NCI-H1436 treated with DMSO at 0.1 percent for 48 hours (cell line): ENCODE measurements around the gene PRAMEF5.
"Not testable (repeated sequence)": the region's sequence is repeated elsewhere in the genome, so short reads cannot be mapped to it uniquely, and the experiment has no call there.

Experiments used
- DNase-seq: peaks from one replicate; lab custom pipeline; 2025; lab: John Stamatoyannopoulos, UW

The PRAMEF5 gene

DNA sequence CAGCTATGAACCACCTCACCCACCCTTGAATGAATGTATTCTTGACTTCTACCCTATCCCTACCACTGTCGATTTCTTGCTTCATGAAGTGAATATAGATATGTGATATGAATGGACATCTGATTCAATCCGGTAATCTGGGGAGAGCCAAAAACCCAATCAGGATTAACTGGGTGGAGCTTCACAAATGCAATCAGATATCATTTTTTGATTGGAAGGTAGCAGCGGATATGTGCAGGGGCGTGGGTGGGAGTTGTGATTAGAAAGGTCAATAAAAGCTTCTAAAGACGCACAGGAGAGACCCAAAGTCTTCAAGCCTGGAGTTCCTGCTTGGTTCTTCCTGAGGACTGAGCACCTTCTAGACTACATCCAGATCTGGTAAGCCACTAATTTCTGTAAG lies at the start of gene PRAMEF5:
PRAMEF5 (plus strand) TSS at position 301 of the 400 bp plus-strand sequence. CDS start 5,071 bp downstream, outside the sequence.
- DNase-seq, result not testable (repeated sequence)

DNA sequence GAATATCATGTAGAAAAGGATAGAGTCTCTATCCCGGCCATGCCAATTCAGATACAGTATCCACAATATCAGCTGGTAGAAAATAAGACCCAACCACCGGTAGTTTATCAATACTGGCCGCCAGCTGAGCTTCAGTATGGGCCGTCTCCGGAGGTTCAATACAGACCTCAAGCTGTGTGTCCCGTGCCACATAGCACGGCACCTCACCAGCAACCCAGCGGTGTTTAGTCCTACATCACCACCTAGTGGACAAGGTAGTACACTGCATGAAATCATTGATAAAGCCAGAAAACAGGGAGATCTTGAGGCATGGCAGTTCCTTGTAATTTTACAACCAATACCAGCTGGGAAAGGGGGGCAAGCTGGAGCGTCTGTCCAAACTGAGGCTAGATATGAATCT lies 45.3 kb upstream of the PRAMEF5 start:
- DNase-seq, result not testable (repeated sequence)

DNA sequence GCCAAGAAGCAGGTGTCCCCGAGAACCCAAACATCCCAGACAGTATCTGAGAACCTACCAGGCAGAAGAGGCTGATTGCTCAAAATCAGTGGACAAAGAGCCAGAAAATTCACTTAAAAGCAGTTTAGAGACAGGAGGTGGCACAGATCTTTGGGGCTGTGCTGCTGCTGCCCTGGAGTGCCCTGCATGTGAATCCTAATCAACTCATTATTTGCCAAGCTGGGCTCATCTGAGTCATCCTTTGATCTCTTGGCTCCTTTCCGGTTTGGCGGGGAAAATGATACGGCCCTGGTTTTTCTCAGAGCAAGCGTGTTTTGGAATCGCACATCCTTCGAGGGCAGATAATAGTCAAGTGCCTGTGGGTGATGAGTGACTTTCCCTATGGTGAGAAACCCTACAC lies 37.4 kb upstream of the PRAMEF5 start:
- not testable (repeated sequence) for DNase-seq

DNA sequence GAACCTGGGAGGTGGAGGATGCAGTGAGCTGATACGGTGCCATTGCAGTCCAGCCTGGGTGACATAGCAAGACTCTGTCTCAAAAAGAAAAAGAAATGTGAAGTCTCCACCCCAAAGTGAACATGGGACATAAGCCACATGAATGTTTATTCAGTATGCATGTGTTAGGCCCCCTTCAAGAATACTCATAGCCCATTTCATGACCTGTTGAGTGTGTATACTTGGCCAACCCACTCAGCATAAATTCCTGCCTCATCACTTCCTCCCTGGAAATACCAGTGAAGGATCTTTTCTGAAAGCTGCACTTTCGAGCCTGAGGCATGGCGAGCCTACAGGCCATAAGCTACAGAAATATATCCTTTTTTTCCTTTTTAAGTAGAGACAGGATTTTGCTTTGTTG lies 34.8 kb upstream of the PRAMEF5 start:
- not testable (repeated sequence) for DNase-seq

DNA sequence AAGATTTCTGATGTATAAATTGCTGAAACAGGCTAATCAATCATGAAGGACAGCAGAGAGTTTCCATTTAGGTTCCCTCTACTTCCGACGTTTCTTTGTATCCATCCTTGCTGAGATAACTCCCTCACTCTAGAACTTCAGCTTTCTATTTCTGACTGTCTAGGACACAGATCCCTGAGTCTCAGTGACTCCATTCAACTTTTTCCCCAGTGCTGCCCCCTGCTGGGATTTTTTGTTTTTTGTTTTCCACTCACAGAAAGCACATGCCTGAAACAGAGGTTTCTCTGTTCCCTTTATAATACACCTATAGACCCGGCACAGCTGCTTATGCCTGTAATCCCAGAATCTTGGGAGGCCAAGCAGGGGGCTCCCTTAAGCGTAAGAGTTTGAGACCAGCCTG lies 31.2 kb upstream of the PRAMEF5 start:
- not testable (repeated sequence) for DNase-seq

DNA sequence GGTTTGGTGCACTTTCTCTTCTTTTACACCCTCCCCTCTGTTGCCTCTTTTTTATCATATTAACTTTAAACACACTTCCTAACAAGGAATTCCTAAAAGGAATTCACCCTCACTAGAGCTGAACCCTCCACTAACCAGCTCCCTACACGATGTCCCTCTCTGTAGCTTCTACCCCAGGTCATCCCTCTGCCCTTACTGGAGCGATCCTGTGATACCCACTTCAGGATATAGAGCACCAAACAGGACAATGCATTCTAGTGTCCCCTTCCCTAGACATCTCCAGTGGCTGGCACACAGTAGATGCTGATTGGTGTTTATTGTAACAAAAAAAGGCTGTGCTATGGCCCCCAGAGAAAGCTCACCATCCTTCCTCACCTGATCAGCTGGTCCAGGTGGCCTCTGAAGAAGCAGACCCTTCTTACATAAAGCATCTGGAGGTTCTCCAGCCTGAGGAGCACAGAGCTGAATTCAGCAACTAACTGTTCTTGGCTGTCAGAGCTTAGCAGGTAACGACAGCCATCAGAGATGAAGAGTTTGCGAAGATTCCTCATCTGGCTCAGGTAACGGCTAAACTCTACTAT lies 29.4 kb upstream of the PRAMEF5 start:
- no peak for DNase-seq

DNA sequence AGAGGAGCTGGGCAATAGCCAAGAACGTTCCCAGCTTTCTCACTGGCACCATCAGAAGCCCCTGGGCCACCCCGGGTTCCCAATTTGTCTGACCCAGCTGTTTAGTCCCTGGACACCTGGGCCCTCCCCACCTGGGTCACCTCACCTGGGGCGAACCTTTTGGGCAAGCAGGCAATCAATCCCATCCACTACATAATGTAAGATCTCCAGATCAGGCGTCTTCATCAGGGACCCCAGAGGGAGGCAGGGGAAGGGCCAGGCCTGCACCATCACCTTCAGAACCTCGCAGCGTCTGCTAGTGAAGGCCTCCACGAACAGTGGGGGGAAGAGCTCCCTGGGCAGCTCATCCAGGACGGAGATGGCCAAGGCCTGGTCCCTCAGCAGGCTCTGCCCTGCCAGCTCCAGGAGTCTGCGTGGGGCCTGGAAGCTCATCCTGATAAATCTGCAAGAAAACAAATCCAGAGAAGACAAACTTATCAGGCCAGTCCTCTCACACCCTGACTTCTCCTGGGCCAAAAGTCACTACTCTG lies 28.3 kb upstream of the PRAMEF5 start, which contains the start of gene PRAMEF18:
PRAMEF18 (minus strand) TSS at position 480 of the 530 bp plus-strand sequence; CDS start at position 432, 48 bp downstream.
- DNase-seq, result not testable (repeated sequence)

DNA sequence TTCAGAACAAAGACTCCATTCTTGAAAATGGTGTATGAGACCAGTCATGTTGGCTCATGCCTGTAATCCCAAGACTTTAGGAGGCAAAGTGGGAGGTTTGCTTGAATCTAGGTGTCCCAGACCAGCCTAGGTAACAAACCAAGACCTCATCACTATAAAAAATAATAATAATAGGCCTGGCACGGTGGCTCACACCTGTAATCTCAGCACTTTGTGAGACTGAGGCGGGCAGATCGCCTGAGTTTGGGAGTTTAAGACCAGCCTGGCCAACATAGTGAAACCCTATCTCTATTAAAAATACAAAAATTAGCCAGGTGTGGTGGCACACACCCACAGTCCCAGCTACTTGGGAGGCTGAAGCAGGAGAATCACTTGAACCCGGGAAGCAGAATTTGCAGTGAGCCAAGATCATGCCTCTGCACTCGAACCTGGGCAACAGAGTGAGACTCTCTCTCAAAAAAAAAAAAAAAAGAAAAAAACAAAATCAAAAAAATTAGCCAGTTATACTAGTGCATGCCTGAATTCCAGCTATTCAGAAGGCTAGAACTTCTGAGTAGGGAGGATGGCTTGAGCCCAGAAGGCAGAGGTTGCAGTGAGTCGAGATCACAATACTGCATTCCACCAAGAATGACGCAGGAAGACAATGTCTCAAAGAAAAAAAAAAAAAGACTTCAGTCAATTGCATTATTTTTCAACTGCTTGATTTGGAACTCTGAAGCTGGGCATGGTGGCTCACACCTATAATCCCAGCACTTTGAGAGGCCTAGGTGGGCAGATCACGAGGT lies 26.5 kb upstream of the PRAMEF5 start:
- not testable (repeated sequence) for DNase-seq

DNA sequence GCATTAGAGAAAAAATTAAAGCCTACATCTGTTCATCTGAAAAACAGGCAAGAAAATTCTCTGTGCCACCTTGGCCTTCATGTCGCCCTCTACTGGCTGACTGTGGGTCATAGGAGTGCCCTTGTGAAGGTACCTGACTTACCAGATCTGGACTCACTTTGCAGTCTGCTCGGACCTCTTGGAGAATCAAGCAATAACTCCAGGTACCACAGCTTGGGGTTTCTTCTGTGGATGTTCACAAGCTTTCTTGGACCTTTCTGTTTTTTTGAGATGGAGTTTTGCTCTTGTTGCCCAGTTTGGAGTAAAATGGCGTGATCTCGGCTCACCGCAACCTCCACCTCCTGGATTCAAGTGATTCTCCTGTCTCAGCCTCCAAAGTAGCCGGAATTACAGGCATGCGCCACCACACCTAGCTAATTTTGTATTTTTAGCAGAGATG lies 25.6 kb upstream of the PRAMEF5 start:
- DNase-seq, result no peak

DNA sequence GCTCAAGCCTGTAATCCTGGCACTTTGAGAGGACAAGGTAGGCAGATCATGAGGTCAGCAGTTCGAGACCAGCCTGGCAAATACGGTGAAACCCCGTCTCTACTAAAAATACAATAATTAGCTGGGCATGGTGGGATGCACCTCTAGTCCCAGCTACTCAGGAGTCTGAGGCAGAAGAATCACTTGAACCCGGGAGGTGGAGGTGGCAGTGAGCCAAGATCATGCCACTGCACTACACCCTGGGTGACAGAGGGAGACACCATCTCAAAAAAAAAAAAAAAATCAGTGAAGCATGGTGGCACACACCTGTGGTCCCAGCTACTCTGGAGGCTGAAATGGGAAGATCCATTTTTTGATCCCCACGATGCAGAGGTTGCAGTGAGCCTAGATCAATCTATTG lies 23.9 kb upstream of the PRAMEF5 start:
- not testable (repeated sequence) for DNase-seq

DNA sequence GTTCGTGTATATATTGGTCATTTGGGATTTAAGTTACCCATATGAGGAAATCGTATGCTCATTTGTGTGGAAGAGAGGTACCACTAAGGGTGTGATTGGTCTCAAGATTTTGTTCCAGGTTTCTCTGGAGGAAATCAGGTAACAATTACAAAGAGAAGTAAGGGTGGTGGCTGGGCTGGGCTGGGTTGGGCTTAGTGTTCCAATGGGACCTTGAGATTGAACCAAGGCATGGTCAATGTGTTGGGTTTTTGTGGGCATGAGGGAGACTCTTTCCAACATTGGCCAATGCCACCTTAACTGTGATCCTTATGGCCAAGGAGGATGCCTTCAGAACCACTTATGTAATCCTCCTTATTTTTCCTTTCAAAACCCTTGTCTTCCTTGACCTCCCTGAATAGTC lies 23.4 kb upstream of the PRAMEF5 start:
- not testable (repeated sequence) for DNase-seq

DNA sequence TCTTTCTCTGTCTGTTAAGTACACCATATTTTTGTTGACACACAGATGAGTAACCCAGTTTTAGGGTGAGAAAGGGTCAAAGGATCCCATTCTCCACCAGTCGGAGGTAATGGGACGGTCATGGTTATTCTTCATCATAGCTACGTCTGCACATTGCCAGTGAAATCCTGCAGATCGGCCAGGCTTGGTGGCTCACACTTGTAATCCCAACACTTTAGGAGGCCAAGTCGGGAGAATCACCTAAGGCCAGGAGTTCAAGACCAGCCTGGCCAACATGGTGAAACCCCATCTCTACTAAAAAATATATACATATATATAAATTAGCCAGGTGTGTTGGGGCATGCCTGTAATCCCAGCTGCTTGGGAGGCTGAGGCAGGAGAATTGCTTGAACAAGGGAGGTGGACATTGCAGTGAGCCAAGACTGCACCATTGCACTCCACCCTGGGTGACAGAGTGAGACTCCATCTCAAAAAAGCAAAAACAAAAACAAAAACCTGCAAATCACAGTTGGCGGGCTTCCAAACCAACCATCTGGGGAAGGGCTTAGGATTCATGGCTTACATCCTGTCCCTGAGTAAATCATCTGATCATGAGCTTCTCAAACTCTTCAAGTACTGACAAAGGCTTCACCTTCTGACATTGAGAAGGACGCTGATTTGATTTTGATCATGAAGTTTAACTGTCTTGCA lies 22.8 kb upstream of the PRAMEF5 start:
- not testable (repeated sequence) for DNase-seq

DNA sequence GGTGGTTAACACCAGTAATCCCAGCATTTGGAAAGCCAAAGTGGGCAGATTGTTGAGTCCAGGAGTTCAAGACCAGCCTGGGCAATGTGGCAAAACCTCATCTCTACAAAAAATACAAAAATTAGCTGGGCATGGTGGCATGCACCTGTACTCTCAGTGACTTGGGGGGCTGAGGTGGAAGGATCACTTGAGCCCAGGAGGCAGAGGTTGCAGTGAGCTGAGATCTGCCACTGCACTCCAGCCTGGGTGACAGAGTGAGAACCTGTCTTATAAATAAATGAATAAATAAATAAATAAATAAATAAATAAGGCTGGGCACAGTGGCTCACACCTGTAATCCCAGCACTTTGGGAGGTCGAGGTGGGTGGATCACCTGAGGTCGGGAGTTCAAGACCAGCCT lies 21.9 kb upstream of the PRAMEF5 start:
- not testable (repeated sequence) for DNase-seq

DNA sequence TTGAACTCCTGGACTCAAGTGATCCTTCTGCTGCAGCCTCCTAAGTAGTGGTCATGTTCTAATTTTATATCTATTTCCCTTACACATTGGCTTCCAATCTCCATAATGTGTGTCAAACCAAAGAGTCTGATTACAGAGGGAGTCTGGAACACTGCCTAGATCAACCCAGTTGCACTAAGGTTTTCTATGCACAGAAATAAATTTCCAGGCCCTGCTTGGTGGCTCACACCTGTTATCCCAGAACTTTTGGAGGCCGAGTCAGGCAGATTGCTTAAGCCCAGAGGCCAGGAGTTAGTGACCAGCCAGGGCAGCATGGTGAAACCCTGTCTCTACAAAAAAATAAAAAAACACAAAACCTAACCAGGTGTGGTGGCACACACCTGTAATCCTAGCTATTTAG lies 19.9 kb upstream of the PRAMEF5 start:
- DNase-seq, result not testable (repeated sequence)

DNA sequence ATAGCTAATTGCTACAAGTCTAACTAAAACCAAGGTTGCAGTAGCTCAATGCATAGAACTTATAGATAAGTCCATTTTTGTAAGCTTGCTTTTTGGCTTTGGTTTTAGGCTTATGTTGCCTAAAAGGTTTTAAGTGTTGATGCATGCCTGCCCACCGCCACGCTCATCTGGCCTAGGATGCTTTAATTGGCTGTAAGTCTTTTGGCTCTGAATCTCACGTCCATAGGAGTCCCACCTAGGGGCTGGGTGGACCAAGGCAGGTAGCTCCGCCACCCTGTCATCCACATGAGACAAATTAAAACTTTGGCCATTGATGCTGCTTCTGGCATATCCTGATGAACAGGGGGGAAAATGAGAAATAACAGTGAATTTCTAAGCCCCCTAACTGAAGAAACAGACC lies 16.4 kb upstream of the PRAMEF5 start:
- DNase-seq, result not testable (repeated sequence)

DNA sequence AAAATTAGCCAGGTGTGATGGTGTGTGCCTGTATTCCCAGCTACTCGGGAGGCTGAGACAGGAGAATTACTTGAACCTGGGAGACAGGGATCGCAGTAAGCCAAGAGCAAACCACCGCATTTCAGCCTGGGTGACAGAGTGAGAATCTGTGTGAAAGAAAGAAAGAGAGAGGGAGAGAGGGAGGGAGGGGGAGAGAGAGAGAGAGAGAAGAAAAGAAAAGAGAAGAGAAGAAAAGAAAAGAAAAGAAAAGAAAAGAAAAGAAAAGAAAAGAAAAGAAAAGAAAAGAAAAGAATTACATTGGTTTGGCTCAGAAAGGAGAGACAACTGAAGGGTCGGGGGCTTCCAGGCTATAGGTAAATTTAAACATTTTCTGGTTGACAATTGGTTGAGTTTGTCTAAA lies 14.4 kb upstream of the PRAMEF5 start:
- DNase-seq, result not testable (repeated sequence)

DNA sequence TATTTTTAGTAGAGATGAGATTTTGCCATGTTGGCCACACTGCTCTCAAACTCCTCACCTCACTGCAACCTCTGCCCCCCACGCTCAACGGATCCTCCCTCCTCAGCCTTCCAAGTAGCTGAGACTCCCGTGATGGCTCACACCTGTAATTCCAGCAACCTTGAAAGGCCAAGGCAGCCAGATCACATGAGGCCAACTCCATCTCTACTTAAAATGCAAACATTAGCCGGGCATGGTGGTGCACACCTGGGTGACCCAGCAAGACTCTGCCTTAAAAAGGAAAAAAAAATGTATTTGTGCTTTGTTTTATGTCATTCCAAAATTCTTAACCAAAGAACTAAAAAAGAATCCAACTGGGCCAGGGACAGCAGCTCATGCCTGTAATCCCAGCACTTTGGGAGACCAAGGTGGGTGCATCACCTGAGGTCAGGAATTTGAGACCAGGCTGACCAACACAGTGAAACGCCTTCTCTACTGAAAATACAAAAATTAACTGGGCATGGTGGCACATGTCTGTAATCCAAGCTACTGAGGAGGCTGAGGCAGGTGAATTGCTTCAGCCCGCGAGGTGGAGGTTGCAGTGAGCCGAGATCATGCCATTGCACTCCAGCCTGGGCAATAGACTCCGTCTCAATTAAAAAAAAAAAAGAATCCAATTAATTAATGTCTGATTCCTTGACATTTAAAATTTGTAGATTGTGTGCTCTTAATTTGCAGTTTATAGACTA lies 10.3 kb upstream of the PRAMEF5 start:
- not testable (repeated sequence) for DNase-seq

DNA sequence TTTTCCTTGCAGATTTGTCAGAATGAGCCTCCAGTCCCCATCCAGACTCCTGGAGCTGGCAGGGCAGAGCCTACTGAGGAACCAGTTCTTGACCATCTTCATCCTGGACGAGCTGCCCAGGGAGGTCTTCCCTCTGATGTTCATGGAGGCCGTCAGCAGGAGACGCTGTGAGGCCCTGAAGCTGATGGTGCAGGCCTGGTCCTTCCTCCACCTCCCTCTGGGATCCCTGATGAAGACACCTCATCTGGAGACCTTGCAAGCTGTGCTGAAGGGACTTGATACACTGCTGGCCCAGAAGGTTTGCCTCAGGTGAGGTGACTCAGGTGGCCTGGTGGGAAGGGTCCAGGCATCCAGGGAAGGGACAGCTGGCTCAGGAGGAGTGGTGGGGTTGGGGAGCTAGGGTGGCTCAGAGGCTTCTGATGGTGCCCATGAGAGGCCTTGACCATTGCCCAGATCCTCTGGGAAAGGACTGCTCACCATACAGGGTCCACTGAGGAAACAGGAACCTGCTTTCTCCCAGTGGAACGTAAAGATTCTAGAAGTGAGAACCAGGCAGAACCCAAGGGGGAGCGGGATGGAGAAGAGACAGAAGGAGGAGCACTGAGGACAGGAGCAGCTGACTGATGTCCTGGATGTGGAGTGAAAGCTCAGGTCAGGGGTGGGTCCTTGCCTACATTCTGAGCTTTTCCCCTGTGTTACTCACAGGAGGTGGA lies 8.0 kb upstream of the PRAMEF5 start:
- DNase-seq, result not testable (repeated sequence)

DNA sequence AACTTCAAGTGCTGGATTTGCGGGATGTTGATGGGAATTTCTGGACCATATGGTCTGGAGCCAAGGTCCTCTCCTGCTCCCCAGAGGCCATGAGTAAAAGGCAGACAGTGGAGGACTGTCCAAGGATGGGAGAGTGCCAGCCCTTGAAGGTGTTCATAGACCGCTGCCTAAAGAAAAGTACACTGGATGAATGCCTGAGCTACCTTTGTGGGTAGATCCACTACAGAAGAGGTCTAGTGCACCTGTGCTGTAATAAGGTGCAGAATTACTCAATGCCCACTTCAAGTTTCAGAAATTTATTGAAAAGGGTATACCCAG lies 7.5 kb upstream of the PRAMEF5 start:
- DNase-seq, result not testable (repeated sequence)

DNA sequence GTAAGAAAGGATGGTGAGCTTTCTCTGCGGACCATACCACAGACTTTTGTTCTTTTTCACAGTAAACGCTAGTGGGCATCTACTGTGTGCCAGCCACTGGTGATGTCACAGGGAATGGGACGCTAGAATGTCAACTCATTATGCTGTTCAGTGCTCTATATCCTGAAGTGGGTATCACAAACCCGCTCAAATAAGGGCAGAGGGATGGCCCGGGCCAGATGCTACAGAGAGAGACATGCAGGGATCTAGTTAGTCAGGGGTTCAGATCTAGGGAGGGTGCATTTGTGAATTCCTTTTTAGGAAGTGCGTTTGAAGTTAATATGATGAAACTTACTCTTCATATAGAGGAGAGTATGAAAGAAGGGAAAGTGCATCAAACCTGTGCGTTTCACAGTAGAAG lies 6.9 kb upstream of the PRAMEF5 start:
- not testable (repeated sequence) for DNase-seq

DNA sequence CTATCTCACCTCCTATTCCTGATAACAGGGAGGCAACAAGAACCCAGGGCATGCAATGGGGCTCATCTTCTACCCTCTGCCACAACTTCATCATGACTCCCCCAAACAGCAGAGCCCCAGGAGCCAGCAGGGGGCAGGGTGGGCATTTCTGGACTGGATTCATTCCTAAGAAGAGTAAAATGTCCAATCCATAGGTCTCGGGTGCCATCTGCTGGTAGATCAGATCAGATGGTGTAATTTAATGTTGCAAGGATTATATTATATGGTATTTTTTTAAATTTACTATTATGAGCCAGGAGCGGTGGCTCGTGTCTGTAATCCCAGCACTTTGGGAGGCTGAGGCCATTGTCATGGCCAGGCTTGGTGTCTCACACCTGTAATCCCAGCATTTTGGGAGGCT lies 11.1 kb downstream of the PRAMEF5 start:
- not testable (repeated sequence) for DNase-seq
